Breast epithelium (tissue), 4 donors: Measurements from ENCODE around the gene OR51A2. TPM values are rescaled to one million over a fixed set of nuclear protein-coding genes. Genes with fewer than 3 reads are reported as not detected.

Experiments
- DNase-seq, 2 donors: peaks; one replicate each; pipeline ENCODE4 v3.0.0-alpha.2; 2019; ENCODE audit warnings: low spot score in 2 of 2
- H3K27ac ChIP-seq, 2 donors: fragments of 200-600 bp; sonication (generic) in 1 of 2; one replicate each; pipeline ENCODE4 v1.5.1; 2016 to 2019; ENCODE audit warnings: mild to moderate bottlenecking in 1 of 2
- H3K27me3 ChIP-seq, 2 donors: fragments of 200-600 bp; sonication (generic) in 1 of 2; one replicate each; pipeline versions ENCODE4 v1.5.1 to v1.6.0; 2017 to 2019; ENCODE audit warnings: control low read depth in 1 of 2, mild to moderate bottlenecking in 1 of 2
- H3K36me3 ChIP-seq: fragments of 200-600 bp; one replicate; pipeline ENCODE4 v1.5.1; 2019
- H3K4me1 ChIP-seq, 2 donors: fragments of 200-600 bp; sonication (generic); one replicate each; pipeline ENCODE4 v1.5.1; 2016 to 2019; ENCODE audit warnings: control low read depth in 1 of 2
- H3K4me3 ChIP-seq, 3 donors: fragments of 200-600 bp; sonication (generic); 1 replicate in 2 of 3; 2 replicates in 1 of 3; pipeline ENCODE4 v1.5.1; 2016 to 2019; ENCODE audit warnings: mild to moderate bottlenecking in 3 of 3, moderate library complexity in 2 of 3
- H3K9me3 ChIP-seq, 2 donors: fragments of 200-600 bp; sonication (generic) in 1 of 2; one replicate each; pipeline ENCODE4 v1.5.1; 2016 to 2019; ENCODE audit warnings: control low read depth in 1 of 2
- CTCF ChIP-seq, 3 donors: fragments of 450-650 bp; IDR thresholded peaks; one replicate each; pipeline ENCODE4 v1.5.1; 2016 to 2017; ENCODE audit warnings: antibody characterized with exemption in 3 of 3, mild to moderate bottlenecking in 3 of 3, moderate library complexity in 3 of 3
- POLR2A ChIP-seq: fragments of 450-650 bp; IDR thresholded peaks from one replicate; pipeline ENCODE4 v1.6.1; 2016; ENCODE audit warnings: antibody characterized with exemption, mild to moderate bottlenecking, moderate library complexity
- POLR2AphosphoS5 ChIP-seq, 3 donors: sonication (generic); formaldehyde crosslinking; IDR thresholded peaks; one replicate each; pipeline ENCODE4 v1.6.1; 2017; ENCODE audit warnings: antibody characterized with exemption in 3 of 3
- intact Hi-C: fragments of 100-400 bp; cut with DNase I; formaldehyde crosslinking; loops from one replicate; pipeline ENCODE4 v1.15.1; 2023; ENCODE audit warnings: low total_unique reads
- total RNA-seq, 3 donors: library from RNA; depleted of rRNA; stranded (reverse); fragments of >200 nt; gene quantifications; one replicate each; pipeline ENCODE4 v1.1.0, GENCODE V29; 2016

OR51A2 gene
- total RNA-seq, 3 donors from 2014 or later = not detected

GRCh38 chr11:4957396-4957795, 1.9 kb upstream of the OR51A2 start:
- TF ChIP-seq POLR2AphosphoS5 (IDR thresholded peaks at IDR 0.05) = no peak
- TF ChIP-seq CTCF (IDR thresholded peaks at IDR 0.05) = no peak
- no peak for TF ChIP-seq POLR2A
- no peaks in the 10 kb centered on the region for H3K9me3 ChIP-seq
- no peak for DNase-seq
- H3K4me1 ChIP-seq = no peaks in the 10 kb centered on the region
- no peaks in the 10 kb centered on the region for H3K27me3 ChIP-seq
- H3K4me3 ChIP-seq = no peak overlapping the region
- H3K27ac ChIP-seq = no peak overlapping the region
- intact Hi-C loops = no loop called here
- no peaks in the 10 kb centered on the region for H3K36me3 ChIP-seq

- H3K9me3 ChIP-seq = no peaks in the 10 kb centered on the region
- intact Hi-C loops = no loop called here
- DNase-seq = no peak
- H3K4me1 ChIP-seq = no peaks in the 10 kb centered on the region
- no peaks in the 10 kb centered on the region for H3K27me3 ChIP-seq
- no peaks in the 10 kb centered on the region for H3K36me3 ChIP-seq
- no peak for TF ChIP-seq POLR2AphosphoS5 (IDR thresholded peaks at IDR 0.05)
- no peak for TF ChIP-seq POLR2A
- no peak for TF ChIP-seq CTCF (IDR thresholded peaks at IDR 0.05)
- H3K4me3 ChIP-seq = no peak within 1 kb of the TSS
- H3K27ac ChIP-seq = no peak within 1 kb of the TSS
These were observed 8.0 kb downstream of the OR51A2 start, which contains the start of gene OR51A4 for GRCh38 chr11:4947505-4947904. Gene OR51A4, minus strand, starts transcription at chr11:4947605. Its CDS starts 505 bp downstream, at chr11:4947100.

GRCh38 chr11:4936745-4937144, 18.8 kb downstream of the OR51A2 start:
- no peak overlapping the region for H3K4me3 ChIP-seq
- H3K9me3 ChIP-seq = no peaks in the 10 kb centered on the region
- TF ChIP-seq POLR2A = no peak
- TF ChIP-seq POLR2AphosphoS5 (IDR thresholded peaks at IDR 0.05) = no peak
- TF ChIP-seq CTCF (IDR thresholded peaks at IDR 0.05) = no peak
- H3K36me3 ChIP-seq = no peaks in the 10 kb centered on the region
- no peaks in the 10 kb centered on the region for H3K4me1 ChIP-seq
- H3K27ac ChIP-seq = no peak overlapping the region
- DNase-seq = no peak
- no peaks in the 10 kb centered on the region for H3K27me3 ChIP-seq
- intact Hi-C loops = no loop called here

GRCh38 chr11:4932751-4933150, 22.8 kb downstream of the OR51A2 start:
- intact Hi-C loops = no loop called here
- H3K27me3 ChIP-seq = no peaks in the 10 kb centered on the region

GRCh38 chr11:4926608-4927007, 28.9 kb downstream of the OR51A2 start:
- no peaks in the 10 kb centered on the region for H3K9me3 ChIP-seq
- no peak for DNase-seq
- intact Hi-C loops = no loop called here
- no peak overlapping the region for H3K27ac ChIP-seq
- H3K36me3 ChIP-seq = no peaks in the 10 kb centered on the region
- no peak for TF ChIP-seq CTCF (IDR thresholded peaks at IDR 0.05)
- TF ChIP-seq POLR2AphosphoS5 (IDR thresholded peaks at IDR 0.05) = no peak
- no peak for TF ChIP-seq POLR2A
- H3K4me3 ChIP-seq = no peak overlapping the region
- no peaks in the 10 kb centered on the region for H3K4me1 ChIP-seq
- H3K27me3 ChIP-seq = no peaks in the 10 kb centered on the region

More at GRCh38 chr11:4932751-4933150, 22.8 kb downstream of the OR51A2 start:
- TF ChIP-seq POLR2A (no peak), CTCF (IDR thresholded peaks at IDR 0.05) (no peak), POLR2AphosphoS5 (IDR thresholded peaks at IDR 0.05) (no peak)
- no peak for DNase-seq
- Histone ChIP-seq H3K9me3 (no peaks in the 10 kb centered on the region), H3K27ac (no peak overlapping the region), H3K36me3 (no peaks in the 10 kb centered on the region), H3K4me3 (no peak overlapping the region), H3K4me1 (no peaks in the 10 kb centered on the region)
